NCI-H524 (cell line): Measurements from ENCODE around the gene NACC2.

Experiments used
- DNase-seq, 2 experiments: peaks; one replicate each; lab custom pipeline; 2025; lab: John Stamatoyannopoulos, UW

The NACC2 gene

DNA sequence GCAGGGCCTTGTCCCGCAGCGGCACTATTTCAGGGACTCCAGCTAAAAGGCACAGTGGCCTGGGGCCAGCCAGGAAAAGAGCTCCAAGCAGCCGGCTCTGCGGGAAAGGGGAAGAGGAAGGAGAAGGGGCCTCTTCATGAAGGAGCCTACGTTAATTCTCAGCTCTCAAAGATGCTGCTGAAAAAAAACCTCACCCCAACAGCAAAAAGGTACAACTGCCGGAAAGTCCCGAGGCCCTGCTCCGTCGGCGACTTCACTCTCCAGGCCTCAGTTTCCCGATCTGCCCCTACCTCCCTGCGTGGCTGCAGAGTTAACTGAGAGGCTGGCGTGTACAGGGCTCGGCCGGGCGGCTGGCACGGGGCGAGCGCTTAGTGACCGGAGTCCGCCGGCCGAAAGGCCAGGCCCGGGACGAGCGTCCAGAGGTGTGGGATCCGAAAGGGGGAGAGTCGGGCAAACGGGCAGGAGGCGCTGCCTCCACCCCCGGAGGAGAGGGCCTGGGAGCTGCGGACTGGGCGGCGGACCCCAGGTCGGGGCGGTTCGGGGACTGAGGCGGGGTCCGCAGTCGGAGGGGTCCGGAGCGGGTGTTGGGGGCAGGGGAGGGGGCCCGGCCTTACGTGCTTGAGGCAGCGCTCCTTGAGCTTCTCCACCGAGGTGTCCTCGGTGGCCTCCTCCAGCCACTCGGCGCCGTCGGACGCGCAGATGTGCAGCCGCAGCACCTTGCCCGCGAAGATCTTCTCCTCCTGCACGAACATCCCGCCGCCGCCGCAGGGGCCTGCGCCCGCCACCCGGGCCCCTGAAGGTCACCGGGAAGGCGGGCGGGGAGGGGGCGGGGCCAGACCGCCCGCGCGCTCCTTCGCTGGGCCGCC, 134.4 kb downstream of the NACC2 start:
- no peak for DNase-seq

DNA sequence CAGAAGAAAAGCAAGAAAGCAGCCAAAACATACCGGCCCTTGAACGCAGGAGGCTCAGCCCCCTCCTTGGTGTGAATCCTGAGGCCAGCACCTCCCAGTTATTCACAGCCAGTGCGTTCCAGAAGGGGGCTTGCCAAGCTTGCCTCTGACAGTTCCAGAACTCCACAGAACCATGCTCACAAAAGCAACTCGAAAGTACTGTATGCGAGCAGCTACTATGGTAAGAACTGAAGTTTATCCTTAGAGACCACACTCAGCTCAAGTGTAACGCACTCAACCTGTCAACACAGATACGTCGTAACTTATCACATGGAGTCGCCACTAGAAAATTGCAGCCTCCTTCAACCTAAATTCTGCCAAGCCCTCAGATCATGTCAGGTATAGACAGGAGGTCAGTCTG, 135.3 kb downstream of the NACC2 start:
- no peak for DNase-seq

DNA sequence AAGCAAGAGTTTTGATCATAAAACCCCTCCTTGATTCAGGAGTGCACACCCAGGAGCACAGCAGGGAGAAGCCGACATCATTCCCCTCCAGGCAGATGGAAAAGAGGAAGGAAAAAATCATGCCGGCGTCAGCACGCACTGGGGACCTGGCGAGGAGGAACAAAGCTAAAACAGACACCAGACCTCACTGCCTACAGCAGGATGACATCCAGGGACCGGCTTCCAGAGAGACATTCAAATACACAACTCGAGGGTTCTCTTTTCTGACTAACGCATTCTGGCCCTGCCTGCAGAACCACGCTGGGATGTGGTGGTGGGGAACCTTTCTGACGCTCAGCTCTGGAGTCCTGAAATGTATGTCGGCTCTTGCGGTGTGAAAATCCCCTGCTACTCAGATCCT, 136.6 kb downstream of the NACC2 start:
- no peak for DNase-seq

DNA sequence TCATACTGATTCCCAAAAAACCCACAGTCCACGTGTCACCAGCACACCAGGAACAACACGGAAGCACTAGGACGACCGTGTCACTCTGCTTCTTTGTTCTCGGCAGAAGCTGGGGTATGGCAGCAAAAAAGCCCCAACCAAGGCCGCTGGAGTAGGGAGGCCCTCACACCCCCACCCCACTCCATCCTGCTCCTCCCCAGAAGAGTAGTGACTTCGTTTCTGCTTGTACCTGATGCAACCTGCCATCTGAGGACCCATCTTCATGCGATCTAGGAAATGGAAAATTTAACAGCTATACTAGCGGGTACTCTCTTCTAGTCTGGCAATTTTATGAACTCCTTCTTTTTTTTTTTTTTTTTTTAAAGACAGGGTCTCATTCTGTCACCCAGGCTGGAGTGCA, 137.7 kb downstream of the NACC2 start:
- no peak for DNase-seq

DNA sequence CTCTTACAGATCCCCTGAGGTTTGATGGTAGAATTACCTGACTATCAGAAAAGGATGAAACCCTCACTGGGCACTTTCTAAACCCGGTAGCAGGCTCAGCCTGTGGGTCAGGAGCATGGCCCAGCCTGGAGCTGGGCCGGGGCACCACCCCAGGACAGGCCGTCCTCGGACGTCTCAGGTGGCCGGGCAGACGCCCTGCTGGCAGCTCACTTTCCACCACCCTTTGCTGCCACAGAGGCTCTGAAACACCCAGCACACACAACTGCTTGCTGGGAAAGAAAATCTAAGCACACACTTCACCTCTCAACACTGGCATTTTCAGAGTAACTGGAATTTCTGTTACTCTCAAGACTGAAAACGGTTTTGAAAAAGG, 138.3 kb downstream of the NACC2 start:
- no peak for DNase-seq
